Measurements from ENCODE around the gene PAQR9. TPM values are rescaled to one million over a fixed set of nuclear protein-coding genes. Genes with fewer than 3 reads are reported as not detected.

The PAQR9 gene
- total and polyA plus RNA-seq, 2 donors (not counting 3 experiments of a cell fraction or from before 2014, with no cell fraction given) = not detected

DNA sequence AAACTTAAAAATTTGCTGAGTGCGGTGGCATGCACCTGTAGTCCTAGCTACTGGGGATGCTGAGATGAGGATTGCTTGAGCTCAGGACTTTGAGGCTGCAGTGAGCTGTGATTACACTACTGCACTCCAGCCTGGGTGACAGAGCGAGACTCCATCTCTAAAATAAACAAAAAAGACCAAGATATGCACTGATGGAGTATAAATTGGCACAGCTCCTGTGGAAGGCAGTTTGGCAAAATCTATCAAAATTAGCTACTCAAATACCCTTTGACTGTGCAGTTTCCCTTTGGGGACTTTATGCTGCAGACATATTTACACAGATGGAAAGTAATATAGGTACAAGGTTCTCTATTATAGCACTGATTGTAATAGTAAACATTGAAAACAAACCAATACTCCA, 19.8 kb upstream of the PAQR9 start:
- BruUV-seq (replicated peaks) = no TSS peak
- FAIRE-seq (no peak), DNase-seq (ENCODE audit: low read depth, low spot score) (no peak)
- no peaks in the 10 kb centered on the region for H3K9me1 ChIP-seq (replicated peaks; ENCODE audit: control insufficient read depth, extremely low read depth, insufficient read depth, low read length)
- no peaks in the 10 kb centered on the region for H4K20me1 ChIP-seq (replicated peaks; ENCODE audit: control insufficient read depth, extremely low read depth, insufficient read depth, low read length)
- no peak overlapping the region for H3K4me3 ChIP-seq (replicated peaks in 1 of 3; ENCODE audit: insufficient read depth in 1 of 3, low read depth in 1 of 3, low read length in 3 of 3)
- H3K27me3 ChIP-seq (ENCODE audit: control insufficient read depth in 2 of 2, insufficient read depth in 2 of 2, low read length in 2 of 2) = peaks cover 10 to 19% of the 10 kb centered on the region in 2 experiments
- H2AFZ ChIP-seq (ENCODE audit: low read depth, low read length) = no peak overlapping the region
- ChIA-PET POLR2A (no interaction called here), CTCF (interaction anchor here (0.8 to 1.0 kb wide), 2 partner anchors 150 to 154 kb away, joined by 3 to 5 read pairs; no protein-coding TSS in a partner anchor)
- H3K4me1 ChIP-seq (ENCODE audit: control insufficient read depth, extremely low read depth, insufficient read depth, low read length) = no peaks in the 10 kb centered on the region
- H3K9me3 ChIP-seq (replicated peaks; ENCODE audit: control insufficient read depth, insufficient read depth, low read length) = no peaks in the 10 kb centered on the region
- no peak overlapping the region for H3K4me2 ChIP-seq (ENCODE audit: insufficient read depth, low read length)
- TF ChIP-seq CTCF (IDR thresholded peaks at IDR 0.05; ENCODE audit: extremely low read depth in 1 of 2, insufficient read depth in 1 of 2, low read depth in 1 of 2, low read length in 2 of 2) = no peak
- no peak for TF ChIP-seq MYC (IDR thresholded peaks at IDR 0.05; ENCODE audit: low read depth, low read length)
- TF ChIP-seq FOS (IDR thresholded peaks at IDR 0.05; ENCODE audit: borderline replicate concordance, insufficient read depth, low read length) = no peak
- TF ChIP-seq JUN (IDR thresholded peaks at IDR 0.05; ENCODE audit: borderline replicate concordance, insufficient read depth, insufficient read length, low read depth) = no peak
- no peak for TF ChIP-seq GATA2 (IDR thresholded peaks at IDR 0.05; ENCODE audit: insufficient read depth, insufficient read length, low read depth, low read length)
- TF ChIP-seq EZH2 (IDR thresholded peaks at IDR 0.05; ENCODE audit: borderline replicate concordance, low read depth, low read length, severe bottlenecking) = no peak
- no peak for TF ChIP-seq POLR2A (IDR thresholded peaks at IDR 0.05; ENCODE audit: low read depth, low read length)
- TF ChIP-seq, protein P1, sequence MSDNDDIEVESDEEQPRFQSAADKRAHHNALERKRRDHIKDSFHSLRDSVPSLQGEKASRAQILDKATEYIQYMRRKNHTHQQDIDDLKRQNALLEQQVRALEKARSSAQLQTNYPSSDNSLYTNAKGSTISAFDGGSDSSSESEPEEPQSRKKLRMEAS (IDR thresholded peaks at IDR 0.05; ENCODE audit: insufficient read depth, insufficient read length) = no peak
- TF ChIP-seq POLR2AphosphoS5 (IDR thresholded peaks at IDR 0.05; ENCODE audit: insufficient read depth, low read depth, low read length) = no peak
- H3K9ac ChIP-seq (replicated peaks; ENCODE audit: extremely low read depth, insufficient read depth, low read length) = no peak overlapping the region
- no peaks in the 10 kb centered on the region for H3K79me2 ChIP-seq (ENCODE audit: control insufficient read depth, insufficient read depth, low read length)
- H3K27ac ChIP-seq (ENCODE audit: insufficient read depth, low read depth, low read length) = no peak overlapping the region
- intact Hi-C loops (cut with micrococcal nuclease) (no loop called here), dilution Hi-C loops (cut with MboI; ENCODE audit: extremely low pct_ligation_motif_present, low sequenced_read_pairs) (no loop called here)
- H3K36me3 ChIP-seq (ENCODE audit: control insufficient read depth in 2 of 2, extremely low read depth in 1 of 2, insufficient read depth in 2 of 2, low read length in 2 of 2) = no peaks in the 10 kb centered on the region

Data from endothelial cell of umbilical vein (primary cell).